Kasumi-1 (cell line): ENCODE measurements around the gene OR10G6.
"Not testable (repeated sequence)": the region's sequence is repeated elsewhere in the genome, so short reads cannot be mapped to it uniquely, and the experiment has no call there.

Experiments used
- DNase-seq, 2 experiments: peaks; one replicate each; lab custom pipeline; 2025; lab: John Stamatoyannopoulos, UW

The OR10G6 gene, protein sequence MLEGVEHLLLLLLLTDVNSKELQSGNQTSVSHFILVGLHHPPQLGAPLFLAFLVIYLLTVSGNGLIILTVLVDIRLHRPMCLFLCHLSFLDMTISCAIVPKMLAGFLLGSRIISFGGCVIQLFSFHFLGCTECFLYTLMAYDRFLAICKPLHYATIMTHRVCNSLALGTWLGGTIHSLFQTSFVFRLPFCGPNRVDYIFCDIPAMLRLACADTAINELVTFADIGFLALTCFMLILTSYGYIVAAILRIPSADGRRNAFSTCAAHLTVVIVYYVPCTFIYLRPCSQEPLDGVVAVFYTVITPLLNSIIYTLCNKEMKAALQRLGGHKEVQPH

DNA sequence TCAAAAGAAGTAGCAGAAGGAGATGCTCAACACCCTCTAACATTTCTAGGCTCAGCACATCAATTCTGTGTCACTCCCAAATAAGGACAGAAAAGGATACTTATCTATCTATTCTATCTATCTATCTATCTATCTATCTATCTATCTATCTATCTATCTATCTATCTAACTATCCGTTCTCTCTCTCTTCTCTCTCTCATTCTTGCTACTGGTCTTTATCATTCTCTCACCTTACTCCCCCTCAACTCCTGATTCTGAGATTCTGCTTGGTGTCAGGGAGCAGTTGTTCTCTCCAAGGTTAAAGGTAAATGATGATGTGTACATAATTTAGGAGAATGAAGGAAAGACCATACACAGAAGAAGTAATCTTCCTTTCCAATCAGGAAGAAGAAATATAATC, at the start of gene OR10G6:
Gene OR10G6 (minus strand): TSS at position 43 of the 400 bp plus-strand sequence. CDS start 0 bp downstream, at position 43.
- no peak for DNase-seq

DNA sequence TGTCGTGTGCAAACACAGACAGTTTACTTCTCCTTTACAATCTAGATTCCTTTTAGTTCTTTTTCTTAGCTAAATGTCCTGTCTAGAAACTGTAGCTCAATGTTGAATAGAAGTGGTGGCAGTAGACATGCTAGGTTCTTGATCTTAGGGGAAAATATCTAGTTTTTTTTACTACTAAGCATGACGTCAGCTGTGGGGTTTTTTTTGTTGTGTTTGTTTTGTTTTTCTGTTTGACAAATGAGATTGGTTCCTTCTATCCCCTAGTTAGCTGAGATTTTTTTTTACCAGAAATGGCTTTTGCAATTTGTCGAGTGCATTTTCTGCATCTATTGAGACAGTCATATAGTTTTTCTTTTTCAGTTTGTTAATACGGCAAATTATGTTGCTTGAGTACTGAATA, 48.5 kb upstream of the OR10G6 start:
- no peak for DNase-seq

DNA sequence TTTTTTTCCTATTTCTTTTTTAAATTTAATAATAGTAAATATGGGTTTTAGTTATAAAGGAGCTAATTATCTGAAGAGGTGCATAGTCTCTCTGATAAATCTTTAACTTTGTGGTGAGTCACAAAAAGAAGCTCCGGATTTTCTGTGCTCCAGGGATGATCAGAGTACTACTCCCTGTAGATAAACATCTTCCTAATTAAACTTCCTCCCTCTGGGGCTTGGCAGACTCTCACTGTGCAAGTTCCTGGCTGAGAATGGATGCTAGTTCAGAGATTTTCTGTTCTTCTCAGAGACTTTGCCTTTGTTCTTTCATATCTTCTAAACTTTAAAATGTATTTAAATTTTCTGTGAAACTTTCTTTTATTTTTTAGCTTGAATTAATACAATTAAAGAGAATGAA, 46.3 kb upstream of the OR10G6 start, which contains the start of gene OR10G7:
Gene OR10G7 (minus strand): TSS at position 72 of the 400 bp plus-strand sequence. CDS start 2,324 bp downstream, outside the sequence.
- DNase-seq: no peak

GRCh38 chr11:124039557-124039956, 44.6 kb upstream of the OR10G6 start:
- no peak for DNase-seq

GRCh38 chr11:124036666-124037065, 41.7 kb upstream of the OR10G6 start:
- DNase-seq: no peak

- no peak for DNase-seq
Observed at GRCh38 chr11:124026498-124026897, 31.5 kb upstream of the OR10G6 start, which contains the start of gene OR10G8. Gene OR10G8 (plus strand): TSS chr11:124026798. CDS start chr11:124029623, 2,825 bp downstream.

GRCh38 chr11:124015837-124016236, 20.9 kb upstream of the OR10G6 start:
- not testable (repeated sequence) for DNase-seq

DNA sequence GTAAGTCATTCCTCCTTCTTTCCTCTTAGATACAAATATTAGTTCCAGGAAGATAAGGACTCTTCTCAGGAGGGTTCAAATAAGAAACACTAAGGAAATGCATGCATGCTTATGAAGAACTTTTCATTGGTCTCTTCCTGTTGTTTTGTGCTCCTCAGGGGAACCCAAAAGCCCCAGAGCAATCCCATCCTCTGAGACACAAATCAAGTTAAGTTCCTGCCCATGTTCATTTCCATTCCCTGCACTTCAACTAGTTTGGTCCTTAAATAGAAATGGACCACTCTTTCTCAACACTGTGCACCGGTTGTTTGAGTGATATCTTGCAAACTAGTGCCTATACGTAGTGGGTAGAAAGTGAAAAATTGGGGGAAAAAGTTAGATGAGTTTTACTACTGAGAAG, 17.7 kb upstream of the OR10G6 start, which contains the start of gene OR10G4:
Gene OR10G4 (plus strand): TSS at position 301 of the 400 bp plus-strand sequence. CDS start 2,578 bp downstream, outside the sequence.
- DNase-seq: no peak

DNA sequence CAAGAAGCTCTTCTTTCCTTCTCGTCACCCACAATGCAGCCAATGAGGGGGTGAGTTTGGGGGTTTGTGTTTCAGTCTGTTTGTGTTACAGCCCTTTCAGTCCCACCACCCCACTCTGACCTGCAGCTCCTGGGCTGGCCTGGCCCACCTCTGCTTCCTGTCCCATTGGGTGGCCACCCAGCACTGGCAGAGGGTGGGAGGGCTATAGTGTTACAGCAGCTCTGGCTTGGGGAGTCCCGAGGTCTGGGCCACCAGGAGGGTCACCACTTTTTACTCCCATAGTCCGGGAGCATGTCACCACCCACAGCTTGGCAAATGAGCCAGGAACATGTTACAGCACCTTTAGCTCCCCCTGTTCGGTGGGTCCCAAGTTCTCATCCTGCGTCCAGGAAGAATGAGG, 15.7 kb downstream of the OR10G6 start:
- DNase-seq: no peak

GRCh38 chr11:123977731-123978347, 17.1 kb downstream of the OR10G6 start, which contains the start of gene OR10S1:
Gene OR10S1 (minus strand): TSS chr11:123977781. CDS start chr11:123977664, 117 bp downstream.
- DNase-seq: no peak

- no peak for DNase-seq
Observed at GRCh38 chr11:123976770-123977560, 18.0 kb downstream of the OR10G6 start.

DNA sequence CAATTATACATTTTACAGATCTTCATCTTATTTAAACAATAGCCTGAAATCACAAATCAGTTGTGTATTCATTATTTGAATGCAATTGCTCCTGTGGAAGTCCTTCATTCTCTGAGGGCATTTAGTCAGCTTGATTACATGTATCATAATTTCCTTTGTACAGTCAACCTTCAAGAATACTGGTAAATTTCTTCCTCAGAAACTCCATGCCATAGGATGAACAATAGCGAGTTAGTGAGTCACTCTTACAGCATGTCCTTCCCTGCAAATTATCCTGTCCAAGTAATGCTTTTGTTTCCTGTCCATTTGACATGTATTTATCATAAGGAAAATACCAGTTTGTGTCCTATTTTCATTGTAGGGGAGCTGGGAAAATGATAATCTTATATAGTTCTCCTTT, 21.1 kb downstream of the OR10G6 start:
- no peak for DNase-seq

- no peak for DNase-seq
Observed at GRCh38 chr11:123956752-123957151, 38.2 kb downstream of the OR10G6 start.

DNA sequence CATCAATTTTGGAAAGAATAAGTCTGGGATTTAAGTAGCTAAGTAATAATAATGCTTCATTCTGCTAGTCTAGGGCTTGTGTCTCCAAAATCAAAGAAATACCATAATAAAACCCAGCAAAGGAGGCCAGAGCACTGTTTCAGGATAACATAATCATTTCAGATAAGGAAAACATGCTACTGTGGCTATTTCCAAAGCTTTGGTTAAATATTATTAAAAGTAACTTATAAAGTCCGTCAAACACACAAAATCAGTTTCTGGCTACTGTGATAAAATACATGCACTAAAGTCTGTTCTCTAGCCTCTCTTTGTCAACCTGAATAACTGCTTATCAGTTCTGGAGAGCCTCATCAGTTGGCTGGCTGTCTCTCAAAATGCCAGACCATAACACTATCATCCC, 49.8 kb downstream of the OR10G6 start:
- no peak for DNase-seq
